ENCODE results near the gene POU5F1.
A peak's percentile ranks its signal among the peaks of the same experiment; 100 is the strongest.
"Not testable (repeated sequence)": the region's sequence is repeated elsewhere in the genome, so short reads cannot be mapped to it uniquely, and the experiment has no call there.

Gene POU5F1

DNA sequence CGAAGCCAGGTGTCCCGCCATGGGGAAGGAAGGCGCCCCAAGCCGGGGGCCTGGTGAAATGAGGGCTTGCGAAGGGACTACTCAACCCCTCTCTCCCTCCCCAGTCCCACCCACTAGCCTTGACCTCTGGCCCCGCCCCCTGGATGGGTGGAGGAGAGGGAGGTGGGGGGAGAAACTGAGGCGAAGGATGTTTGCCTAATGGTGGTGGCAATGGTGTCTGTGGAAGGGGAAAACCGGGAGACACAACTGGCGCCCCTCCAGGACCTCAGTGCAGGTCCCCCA lies at the start of gene POU5F1:
Gene POU5F1, minus strand, starts transcription at position 83 of the 282 bp plus-strand sequence. Its CDS starts 62 bp downstream, at position 21.
- DNase-seq = no peak

DNA sequence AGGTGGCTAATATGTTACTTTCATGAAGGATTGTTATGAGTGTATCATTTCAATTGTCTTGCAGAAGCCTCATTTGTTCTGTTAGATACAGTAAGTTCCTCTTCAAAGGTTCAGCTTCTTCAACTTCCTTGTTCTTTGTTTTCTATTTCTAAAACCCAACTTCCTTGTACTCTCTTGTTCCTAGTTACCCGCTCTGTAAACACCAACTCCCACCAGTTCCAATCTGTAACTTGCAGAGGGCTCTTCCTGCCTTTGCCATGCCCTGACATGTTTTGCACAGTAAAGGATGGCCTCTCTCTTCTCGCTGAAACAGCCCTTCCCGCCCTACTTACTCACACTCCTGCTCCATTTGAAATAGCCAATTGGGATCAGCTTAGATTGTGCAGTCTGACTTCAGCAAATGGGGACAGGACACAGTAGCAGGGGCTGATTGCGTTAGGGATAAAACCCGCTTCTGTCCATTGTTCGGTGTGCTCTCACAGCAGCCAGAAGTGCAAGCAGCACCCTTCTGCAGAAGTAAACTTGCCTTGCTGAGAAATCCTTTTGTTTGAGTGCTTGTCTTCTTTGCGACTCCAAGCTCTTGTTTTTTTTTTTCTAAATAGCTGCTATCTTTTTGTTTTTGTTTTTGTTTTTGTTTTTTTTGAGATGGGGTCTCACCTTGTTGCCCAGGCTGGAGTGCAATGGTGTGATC lies 45.9 kb upstream of the POU5F1 start:
- no peak for DNase-seq

DNA sequence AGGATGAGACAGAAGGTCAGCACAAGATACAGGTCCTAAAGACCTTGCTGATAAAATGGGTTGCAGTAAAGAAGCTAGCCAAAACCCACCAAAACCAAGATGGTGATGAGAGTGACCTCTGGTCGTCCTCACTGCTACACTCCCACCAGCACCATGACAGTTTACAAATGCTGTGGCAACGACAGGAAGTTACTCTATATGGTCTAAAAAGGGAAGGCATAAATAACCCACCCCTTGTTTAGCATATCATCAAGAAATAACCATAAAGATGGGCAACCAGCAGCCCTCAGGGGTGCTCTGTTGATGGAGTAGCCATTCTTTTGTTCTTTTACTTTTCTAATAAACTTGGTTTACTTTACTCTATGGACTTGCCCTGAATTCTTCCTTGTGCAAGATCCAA lies 44.7 kb upstream of the POU5F1 start:
- not testable (repeated sequence) for DNase-seq

DNA sequence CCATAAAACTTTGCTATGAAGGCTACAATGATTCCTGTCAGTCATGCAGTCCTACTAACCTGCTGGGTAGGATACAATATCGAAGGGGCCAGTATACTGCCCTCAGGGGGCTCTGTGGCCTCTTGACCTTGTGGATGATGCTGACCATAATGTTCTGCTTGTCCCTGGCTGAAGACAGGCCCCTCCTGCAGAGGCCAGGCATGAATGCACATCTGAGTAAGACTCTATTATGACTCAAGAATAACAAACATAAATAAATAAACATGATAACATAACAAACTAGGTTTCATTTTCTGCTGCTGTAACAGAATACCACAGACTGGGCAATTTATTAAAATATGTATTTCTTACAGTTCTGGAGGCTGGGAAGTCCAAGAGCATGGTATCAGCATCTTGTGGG lies 44.0 kb upstream of the POU5F1 start:
- DNase-seq = no peak

DNA sequence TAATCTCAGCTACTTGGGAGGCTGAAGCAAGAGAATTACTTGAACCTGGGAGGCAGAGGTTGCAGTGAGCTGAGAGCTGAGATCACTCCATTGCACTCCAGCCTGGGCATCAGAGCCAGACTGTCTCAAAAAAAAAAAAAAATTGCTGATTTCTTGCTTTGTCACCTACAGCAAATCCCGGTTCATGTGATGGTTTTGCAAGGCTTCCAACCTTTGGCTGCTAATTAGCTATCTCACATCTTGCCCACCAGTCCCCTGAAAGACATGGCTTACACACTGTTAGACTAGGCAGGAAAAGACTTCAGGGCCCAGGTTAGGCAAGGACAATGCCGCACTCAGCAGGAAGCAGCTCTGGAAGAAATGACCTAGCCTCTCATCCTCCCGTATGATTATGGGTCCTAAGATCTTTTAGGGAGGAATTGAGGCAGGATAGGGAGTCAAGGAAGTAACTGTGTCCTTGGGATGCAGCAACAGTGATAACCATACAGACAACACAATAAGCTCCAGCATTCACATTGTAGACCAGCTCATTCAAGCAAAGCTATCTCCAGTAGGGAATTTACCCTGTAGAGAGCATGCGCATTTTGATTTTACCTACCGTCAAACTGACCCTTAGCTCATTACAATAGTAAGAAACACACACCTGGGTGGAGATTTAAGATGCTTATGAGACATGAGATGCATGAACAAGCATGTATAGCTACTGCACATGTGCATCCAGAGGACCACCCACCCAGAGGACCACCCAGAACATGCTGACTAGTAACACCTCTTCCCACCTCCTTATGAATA lies 40.5 kb upstream of the POU5F1 start:
- DNase-seq = no peak

DNA sequence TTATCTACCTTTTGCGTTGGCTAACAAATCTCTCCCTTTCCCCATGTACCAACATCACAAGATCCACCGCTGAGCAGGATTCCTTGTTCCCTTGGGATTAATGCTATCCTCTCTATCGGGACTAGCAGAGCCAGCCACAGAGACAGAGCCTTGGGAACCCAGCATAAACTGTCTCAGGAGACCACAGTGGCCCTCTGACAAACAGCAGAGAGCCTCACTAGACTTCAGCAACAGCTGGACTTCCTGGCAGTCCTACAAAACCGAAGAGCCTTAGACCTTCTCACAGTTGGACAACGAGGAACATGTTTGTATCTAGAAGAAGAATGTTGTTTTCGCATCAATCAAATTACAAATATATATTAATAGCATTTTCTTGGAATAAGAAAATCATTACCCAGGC lies 39.6 kb upstream of the POU5F1 start:
- no peak for DNase-seq

DNA sequence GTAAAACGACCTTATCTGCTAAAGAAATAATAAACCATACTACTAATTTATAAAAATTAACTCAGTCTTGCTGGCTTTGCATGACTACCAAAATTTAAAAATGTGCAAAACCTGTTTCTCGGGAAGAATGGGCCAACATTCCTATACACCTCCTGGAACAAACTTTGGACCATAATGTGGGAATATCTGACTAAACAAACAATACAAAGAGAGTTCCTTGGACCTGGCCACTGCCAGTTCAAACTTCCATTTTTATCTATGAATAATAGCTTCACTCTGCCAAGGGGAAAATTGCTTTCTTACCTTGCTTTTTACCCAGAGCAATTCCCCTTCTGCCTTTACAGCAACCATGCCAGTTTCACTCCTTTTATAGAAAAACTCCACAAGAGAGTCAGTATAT lies 38.7 kb upstream of the POU5F1 start:
- DNase-seq = no peak

DNA sequence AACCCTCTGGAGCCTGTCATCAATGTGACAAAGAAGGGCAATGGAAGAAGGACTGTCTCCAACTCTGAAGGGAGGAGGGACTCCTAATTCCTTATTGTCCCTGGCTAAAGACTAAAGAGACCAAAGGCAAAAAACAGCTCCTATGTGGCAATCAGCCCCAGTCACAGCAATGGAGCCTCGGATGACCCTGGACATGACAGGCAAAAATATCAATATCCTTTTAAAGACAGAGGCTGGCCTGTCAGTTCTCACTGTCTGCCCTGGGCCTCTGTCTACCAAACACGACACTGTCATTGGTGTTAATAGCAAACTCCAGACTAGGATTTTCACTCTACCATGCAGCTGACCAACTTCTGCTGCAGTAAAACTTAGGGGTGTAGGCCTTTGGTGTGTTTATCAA lies 38.0 kb upstream of the POU5F1 start:
- no peak for DNase-seq

DNA sequence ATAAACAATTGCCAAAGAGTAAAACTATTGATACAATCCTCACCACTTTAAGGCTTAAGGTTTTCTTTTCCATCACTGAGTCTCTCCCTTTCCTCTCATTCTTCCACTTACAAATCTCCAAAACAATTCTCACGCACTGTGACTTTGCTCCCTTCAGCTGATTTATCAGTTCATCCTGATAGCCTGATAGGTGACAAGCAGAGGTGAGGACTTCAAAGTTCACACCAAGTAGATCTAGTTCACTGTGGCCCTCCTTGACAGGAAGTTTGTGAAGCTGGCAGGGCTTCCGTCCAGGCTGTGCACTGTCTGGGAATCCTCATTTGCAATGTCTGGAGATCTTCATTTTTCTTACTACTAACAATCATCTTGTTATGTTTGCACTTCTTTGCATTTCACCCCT lies 35.2 kb upstream of the POU5F1 start:
- no peak for DNase-seq

DNA sequence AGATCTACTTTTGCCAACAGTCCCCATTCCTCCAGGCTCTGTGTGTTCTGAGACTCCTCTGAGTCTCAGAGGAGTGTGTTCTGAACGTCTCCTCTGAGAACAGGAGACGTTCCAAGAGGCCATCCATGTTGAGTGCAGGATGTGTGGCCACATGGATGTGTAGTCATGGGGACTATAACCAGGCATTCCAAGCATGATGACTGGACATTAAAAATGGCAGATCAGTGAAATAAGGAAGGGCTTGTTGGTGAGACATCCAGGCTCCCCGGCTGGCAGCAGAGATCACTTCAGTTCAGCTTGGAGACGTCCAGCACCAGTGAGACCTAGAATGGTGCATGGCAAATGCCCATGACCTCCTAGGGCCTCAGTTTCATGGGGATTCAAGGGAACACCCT lies 34.3 kb upstream of the POU5F1 start:
- no peak for DNase-seq

DNA sequence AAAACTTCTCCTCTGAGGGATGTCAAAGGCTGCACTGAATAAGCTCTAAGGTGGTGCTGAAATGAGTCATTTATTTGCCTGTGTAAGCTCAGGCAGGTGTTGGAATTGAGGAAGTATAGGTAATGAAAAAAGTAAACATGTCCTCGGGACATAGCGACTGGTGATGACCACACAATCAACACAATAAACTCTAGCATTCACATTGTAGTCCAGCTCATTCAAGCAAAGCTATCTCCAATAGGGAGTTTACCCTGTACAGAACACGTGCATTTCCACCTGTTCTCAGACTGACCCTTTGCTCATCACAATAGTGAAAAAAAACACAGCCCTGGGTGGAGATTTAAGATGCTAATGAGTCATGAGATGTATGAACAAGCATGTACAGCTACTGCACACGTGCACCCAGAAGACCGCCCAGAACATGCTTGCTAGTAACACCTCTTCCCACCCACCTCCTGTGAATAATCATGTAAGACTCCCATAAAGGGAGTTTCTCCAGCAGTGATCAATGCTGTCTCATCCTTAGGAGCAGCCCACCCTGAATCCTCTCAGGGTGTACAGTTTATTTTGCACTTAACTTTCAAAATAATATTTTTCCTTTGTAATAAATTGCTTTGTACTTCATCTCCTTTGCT lies 33.0 kb upstream of the POU5F1 start:
- DNase-seq = peak; percentile 30

DNA sequence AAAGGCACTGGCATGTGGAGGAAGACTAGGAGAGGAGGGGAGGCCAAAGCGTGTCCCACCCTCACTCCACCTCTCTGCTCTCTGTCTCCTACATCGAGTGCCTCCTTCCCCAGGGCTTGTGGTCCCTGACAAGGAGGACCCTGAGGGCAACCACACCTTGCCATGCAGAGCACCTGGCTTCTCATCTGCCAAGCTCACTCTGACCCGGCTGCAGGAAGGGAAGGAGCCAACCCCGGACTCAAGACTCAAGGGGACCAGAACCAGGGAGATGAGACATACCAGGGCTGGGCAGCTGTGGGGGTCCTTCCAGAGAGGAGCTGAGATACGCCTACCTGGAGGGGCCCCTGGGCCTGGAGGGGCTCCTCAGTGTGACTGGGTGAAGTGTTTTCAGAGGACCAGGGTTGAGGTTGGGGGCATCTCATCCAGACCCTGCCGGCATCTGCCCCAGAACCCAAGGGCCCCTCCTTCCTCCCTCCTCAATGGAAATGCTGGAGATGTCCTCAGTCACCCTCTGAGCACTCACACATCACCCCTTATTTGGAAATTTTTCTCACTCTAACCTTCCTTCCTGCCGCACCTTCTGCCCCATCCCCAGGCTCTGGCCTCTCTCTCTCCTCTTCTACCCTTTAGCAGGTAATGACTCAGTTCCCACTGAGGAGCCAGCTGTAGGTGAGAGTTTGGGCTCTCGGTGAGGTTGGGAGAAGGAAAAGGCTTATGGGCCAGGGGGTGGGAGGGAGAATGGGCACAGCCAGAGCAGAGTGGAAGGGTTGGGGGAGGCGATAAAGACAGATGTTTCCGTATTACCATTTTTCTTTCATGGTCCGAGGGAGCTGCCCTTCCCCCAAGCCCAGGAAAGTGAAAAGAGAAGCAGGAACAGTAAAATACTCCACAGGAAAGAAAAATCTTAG lies 32.0 kb upstream of the POU5F1 start:
- no peak for DNase-seq

DNA sequence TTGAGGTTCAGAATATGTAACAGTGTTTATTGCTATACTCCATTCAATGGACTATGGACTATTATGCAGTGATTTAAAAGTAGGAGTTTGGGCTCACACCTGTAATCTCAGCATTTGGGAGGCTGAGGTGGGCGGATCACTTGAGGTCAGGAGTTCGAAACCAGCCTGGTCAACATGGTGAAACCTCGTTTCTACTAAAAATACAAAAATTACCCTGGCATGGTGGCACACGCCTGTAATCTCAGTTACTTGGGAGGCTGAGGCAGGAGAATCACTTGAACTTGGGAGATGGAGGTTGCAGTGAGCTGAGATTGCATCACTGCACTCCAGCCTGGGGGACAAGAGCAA lies 28.6 kb upstream of the POU5F1 start:
- not testable (repeated sequence) for DNase-seq

DNA sequence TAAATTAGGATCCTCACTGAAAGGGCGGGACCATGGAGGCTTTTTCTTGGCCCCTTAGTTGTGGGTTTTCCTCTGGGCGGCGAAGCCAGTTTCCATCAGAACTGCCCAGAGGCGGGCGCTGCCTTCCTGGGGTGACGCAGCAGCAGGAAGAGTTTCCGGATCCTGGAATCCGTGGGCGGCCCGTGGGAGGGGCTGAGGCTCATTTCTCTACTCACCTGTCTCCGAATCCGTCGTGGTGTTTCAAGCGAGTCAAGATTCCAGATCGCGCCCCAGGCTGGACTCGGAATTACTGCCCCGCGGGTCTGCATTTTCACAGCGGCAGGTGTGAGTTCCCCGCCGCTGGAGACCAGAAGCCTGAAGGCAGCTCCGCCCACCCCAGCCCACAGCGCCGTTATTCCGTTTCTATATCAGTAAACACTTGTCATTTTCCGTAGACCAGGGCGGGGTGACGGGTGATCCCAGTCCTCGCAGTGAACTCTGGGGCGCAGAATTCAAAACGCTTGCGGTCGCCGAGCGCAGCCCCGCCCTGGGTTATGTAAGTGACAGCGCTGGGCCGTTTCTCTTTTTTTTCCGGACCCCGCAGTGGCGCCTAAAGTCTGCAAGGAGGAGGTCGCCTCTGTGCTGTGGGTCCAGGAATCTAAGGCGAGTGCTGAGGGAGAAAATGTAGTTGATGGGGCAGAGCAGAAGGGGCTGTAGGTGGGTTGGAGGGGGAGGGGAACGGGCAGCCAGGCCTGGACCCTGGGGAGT lies 27.2 kb upstream of the POU5F1 start:
- peak; percentile 84 for DNase-seq

DNA sequence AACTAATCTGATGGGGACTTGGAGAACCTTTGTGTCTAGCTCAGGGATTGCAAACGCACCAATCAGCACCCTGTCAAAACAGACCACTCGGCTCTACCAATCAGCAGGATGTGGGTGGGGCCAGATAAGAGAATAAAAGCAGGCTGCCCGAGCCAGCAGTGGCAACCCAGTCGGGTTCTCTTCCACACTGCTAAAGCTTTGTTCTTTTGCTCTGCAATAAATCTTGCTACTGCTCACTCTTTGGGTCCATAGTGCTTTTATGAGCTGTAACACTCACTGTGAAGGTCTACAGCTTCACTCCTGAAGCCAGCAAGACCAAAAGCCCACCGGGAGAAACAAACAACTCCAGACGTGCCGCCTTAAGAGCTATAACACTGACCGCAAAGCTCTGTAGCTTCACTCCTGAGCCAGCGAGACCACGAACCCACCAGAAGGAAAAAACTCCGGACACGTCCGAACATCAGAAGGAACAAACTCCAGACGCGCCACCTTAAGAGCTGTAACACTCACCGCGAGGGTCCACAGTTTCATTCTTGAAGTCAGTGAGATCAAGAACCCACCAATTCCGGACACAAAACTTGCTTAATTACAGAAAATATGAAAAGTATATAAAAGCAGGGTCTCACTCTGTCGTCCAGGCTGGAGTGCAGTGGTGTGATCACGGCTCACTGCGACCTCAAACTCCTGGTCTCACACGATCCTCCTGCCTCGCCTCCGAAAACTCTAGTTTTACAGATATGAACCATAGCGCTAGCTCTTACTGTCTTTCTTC lies 26.0 kb upstream of the POU5F1 start:
- DNase-seq = not testable (repeated sequence)

DNA sequence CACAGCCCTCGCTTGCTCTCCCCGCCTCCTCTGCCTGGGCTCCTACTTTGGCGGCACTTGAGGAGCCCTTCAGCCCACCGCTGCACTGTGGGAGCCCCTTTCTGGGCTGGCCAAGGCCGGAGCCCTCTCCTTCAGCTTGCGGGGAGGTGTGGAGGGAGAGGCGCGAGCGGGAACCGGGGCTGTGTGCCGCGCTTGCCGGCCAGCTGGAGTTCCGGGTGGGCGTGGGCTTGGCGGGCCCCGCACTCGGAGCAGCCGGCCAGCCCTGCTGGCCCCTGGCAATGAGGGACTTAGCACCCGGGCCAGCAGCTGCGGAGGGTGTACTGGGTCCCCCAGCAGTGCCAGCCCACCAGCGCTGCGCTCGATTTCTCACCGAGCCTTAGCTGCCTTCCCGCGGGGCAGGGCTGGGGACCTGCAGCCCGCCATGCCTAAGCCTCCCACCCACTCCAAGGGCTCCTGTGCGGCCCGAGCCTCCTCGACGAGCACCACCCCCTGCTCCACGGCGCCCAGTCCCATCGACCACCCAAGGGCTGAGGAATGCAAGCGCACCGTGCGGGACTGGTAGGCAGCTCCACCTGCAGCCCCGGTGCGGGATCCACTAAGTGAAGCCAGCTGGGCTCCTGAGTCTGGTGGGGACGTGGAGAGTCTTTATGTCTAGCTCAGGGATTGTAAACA lies 25.0 kb upstream of the POU5F1 start:
- not testable (repeated sequence) for DNase-seq

DNA sequence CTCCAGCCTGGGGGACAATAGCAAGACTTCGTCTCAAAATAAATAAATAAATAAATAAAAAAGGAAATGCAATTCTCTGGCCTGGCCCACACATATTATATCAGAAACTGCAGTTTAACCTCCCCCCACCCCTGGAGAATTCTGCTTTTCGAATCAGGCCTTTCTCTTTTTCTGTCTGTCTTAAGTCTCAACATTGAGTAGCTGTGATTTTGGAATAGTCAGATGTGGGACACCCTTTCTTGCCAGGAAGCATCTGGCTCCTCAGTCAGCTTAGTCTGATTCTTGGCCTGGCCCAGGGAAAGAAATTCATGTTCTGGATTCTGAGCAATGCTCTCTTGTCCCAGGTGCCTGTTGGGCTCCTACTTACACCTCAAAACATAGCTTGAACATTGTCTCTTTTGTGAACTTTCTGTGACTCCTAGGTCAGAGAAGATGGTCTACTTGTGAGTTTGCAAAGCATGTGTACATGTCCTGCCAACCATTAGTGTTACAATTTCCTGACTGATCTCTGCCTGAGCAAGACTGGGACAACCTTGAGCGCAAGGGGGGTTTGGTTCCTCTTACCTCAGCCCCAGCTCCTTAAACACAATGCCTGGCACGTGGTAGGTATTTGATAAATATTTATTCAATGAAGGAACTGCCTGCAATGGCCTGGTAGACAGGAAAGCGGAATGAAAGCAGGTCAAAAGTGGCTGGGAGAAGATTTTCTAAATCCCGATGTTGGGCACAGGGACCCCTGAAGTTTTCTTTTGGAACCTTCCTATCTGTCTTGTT lies 23.8 kb upstream of the POU5F1 start:
- DNase-seq = no peak

DNA sequence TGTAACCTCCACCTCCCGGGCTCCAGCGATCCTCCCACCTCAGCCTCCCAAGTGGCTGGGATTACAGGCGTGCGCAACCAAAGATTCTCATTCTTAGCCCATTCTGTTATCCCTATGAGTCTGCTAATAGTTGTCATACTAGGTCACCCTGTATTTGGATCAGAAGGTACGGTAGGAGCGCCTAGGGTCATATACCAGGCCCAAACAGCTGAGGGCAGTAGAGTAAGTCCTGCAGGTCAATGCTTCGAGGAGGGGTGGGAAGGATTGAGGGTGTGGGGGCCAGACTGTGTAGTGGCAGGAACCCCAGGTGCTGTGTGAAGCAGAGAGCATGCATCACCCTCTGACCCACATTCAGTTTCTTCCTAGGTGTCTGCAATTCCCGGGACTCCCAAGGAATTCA lies 22.7 kb upstream of the POU5F1 start:
- no peak for DNase-seq

DNA sequence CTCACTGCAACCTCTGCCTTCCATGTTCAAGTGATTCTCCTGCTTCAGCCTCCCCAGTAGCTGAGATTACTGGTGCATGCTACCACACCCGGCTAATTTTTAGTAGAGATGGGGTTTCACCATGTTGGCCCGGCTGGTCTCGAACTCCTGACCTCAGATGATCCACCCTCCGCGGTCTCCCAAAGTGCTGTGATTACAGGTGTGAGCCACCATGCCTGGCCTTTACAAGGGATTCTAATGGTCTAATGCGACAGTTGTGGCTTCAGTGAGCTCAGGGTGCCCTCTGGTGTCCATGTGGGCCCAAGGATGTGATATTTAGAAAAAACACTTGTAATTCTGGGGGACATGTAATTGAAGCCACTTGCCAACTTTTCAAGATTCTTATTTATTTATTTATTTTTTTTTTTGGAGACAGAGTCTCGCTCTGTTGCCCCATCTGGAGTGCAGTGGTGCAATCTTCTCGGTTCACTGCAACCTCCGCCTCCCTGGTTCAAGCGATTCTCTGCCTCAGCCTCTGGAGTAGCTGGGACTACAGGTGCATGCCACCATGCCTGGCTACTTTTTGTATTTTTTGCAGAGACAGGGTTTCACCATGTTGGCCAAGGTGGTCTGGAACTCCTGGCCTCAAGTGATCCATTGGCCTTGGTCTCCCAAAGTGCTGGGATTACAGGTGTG lies 22.1 kb upstream of the POU5F1 start:
- peak; percentile 41 for DNase-seq

DNA sequence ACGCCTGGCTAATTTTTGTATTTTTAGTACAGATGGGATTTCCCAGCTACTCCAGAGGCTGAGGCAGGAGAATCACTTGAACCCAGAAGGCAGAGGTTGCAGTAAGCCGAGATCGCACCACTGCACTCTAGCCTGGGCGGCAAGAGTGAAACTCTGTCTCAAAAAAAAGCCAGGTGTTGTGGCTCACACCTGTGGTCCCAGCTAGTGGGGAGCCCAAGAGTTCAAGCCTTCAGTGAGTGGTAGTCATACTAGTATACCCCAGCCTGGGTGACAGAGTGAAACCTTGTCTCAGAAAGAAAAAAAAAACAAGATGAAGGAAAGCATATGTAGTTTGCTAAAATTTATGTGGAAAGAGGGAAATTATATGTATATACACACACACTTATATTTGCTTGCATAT lies 20.0 kb upstream of the POU5F1 start:
- no peak for DNase-seq

All from NCI-H2227 treated with DMSO at 0.1 percent for 48 hours (cell line).